SK-N-DZ (cell line): ENCODE results near the gene NCAM2.
"Not testable (repeated sequence)": the region's sequence is repeated elsewhere in the genome, so short reads cannot be mapped to it uniquely, and the experiment has no call there.

Experiments
- DNase-seq: peaks from one replicate; pipeline ENCODE4 v3.0.0-alpha.2; 2015; ENCODE audit warnings: low spot score

The NCAM2 gene

DNA sequence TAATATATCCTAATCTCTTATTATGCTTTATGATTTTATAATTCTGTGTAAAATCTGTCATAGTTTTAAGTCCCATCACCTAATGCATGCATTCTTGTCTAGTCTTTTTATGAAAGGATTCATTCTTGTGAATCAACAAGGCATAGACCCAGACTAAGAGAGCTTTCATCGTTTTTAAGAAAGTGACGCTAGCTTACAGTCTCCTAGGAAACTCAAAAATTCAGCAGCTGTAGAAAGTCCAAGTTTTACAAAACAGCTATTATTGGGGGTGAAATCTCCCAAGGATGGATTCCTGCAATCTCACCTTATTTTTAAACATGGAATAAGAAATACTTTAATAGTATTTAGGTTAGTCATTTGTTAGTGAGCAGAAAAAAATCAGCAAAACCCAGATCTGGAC lies 104.7 kb downstream of the NCAM2 start:
- no peak for DNase-seq

DNA sequence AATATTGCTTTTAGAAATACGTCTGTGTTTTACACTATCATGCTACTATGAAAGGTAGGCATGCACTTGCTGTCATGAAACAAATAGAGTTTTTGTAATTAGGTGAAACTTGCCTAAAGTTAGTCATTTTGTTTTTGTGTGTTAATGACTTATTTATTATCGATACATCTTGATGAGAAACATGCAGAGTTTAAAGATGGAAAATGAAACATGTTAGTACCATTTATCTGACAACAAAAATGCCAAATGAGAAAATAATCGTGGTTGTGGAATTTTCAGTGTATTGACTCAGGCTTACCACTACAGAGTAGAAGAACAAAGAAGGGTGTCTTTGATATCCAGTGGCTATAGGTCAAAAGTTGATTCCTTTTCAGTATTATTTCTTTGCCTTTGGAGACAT lies 105.5 kb downstream of the NCAM2 start:
- DNase-seq = no peak

DNA sequence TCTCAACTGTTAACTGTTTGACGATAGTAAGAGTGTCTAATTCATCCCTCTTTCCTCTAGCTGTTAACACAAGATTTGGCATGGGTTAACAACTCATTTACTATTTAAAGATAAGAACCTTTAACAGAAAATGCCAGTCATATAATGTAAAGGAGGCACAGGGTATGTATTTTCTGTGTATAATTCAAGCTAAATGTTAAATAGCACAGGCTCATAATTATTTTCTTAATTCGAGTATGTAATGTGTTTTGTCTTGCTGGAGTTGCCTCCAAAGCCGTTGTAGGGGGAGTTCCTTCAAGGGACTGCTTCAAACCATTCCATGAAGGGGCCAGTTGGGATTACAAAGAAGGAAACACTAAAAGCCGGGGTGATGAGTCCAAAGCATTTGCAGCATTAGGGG lies 111.5 kb downstream of the NCAM2 start:
- DNase-seq = no peak

DNA sequence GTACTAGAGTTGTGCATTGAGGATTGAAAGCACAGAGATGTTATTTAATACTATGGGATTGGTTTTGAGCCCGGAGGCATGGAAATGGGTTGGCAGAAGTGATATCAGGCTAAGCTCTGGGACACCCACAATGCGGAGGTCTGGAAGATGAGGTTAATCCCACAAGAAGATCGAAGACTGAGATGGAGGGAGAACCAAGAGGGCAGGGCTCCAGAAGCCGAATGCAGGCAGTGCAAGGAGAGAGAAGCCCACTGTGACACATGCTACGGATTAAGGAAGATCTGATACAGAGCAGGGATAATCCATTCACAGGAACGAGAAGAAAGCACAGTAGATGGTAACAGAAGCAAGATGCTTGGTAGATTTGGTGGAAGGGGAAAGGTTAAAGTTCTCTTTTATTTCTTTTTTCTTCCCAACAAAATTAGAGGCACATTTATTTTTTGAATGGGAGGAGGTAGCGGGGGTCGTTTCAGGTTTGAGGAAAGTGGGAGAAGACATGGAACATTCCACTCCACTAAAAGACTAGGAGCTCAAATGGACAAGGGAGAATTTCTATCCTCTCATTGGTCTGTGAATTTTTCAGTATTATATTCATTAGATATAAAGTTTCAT lies 113.2 kb downstream of the NCAM2 start:
- DNase-seq = peak; percentile 34

- no peak for DNase-seq
These were observed 116.3 kb downstream of the NCAM2 start for GRCh38 chr21:21114461-21114860.

DNA sequence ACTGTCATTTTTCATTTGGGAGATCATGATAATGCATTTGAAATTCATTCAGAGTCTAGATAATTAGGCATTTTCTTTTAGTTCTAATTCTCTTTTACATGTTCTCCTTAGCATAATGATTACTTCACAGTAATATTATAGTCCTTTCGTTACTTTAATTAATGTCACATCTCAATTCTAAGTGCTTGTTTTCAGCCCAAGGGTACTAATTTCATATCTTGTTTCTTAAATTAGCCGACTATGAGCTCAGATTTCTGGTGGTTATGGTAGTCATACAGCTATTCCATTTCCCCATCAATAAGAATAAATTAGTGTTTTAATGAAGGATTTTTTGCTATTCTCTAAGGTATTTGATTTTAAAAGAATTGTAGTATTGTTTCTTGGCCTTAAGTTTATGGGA lies 120.9 kb downstream of the NCAM2 start:
- DNase-seq = no peak

DNA sequence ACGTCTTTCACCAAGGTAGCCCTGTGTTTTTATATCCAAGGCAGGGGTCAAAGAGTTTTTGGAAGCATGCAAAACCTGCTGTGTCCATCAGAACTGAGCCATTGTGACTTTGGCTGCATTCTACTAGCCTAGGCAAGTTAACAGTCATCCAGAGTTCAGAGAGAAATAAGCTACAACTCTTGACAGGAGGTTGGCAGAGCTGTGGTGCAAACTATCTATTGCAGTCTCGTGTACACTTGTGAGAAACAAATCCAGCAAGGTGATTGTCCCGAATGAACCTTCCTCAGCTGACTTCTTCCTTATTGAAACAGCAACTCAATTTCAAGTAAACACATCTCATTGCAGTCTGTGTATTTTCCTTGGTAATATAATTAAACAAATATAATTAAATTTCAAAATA lies 124.5 kb downstream of the NCAM2 start:
- no peak for DNase-seq

- DNase-seq = no peak
These were observed 134.2 kb downstream of the NCAM2 start for GRCh38 chr21:21132390-21132789.

- no peak for DNase-seq
These were observed 139.8 kb downstream of the NCAM2 start for GRCh38 chr21:21137986-21138385.

DNA sequence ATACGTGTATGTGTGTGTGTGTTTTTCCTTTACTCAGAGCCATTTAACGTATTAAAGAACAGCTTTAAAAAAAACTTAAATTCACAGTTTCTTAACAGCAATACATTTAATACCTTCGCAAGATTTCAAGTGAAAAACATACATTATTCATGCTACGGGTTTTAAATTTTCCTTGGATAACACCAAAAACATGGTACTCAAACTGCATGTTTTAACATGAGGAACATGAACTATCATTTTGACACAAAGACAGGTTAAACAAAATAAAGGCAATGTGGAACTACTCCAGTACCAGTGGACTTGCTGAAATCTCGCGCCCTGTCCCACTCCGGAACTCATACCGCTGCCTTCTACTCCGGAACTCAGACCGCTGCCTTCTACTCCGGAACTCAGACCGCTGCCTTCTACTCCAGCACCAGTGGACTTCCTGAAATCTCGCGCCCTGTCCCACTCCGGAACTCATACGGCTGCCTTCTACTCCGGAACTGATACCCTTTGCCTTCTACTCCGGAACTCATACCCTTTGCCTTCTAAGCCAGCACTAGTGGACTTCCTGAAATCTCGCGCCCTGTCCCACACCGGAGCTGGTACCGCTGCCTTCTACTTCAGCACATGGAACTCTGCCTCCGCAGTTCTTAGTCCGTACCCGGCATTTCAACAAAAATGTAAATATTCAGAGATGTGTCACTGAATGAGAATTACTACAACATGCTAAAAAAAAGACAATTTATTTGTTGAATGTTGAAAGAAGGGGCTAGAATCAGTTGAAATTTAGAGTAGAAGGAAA lies 148.6 kb downstream of the NCAM2 start:
- DNase-seq = no peak

DNA sequence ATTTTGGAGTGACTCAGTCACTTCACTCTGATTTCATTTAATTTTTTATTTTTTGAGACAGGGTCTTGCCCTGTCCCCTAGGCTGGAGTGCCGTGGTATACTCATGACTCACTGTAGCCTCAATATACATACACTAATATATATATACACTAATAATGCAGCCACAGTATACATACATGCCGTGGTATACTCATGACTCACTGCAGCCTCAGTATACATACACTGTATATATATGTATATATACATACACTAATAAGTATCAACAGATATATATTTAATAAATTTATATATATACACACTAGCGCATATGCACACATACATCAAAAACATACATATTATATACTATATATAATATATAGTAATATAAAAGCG lies 149.2 kb downstream of the NCAM2 start:
- no peak for DNase-seq

- DNase-seq = no peak
These were observed 149.8 kb downstream of the NCAM2 start for GRCh38 chr21:21148009-21148408.

GRCh38 chr21:21148514-21148913 lies 150.3 kb downstream of the NCAM2 start:
- no peak for DNase-seq

GRCh38 chr21:21149445-21149844 lies 151.2 kb downstream of the NCAM2 start:
- not testable (repeated sequence) for DNase-seq

GRCh38 chr21:21151231-21151630 lies 153.0 kb downstream of the NCAM2 start:
- no peak for DNase-seq

GRCh38 chr21:21156397-21156796 lies 158.2 kb downstream of the NCAM2 start:
- no peak for DNase-seq

DNA sequence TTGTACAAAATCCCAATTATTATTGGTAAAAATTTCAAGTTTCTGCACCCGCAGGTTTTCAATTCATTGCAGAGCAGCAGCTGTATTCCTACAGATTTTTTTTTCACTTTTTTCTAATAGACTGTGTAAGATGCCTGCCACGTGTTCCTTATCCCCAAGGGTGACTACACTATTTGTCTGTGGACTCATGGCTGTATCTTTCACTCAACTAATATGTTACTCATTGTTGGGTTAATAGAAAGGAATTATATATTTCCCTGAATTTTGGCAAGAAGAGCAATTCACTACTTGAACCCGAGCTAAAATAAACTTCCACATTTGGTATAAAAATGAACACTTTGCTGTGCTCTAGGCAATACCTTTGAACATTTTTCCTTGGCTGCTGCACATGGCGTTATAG lies 158.7 kb downstream of the NCAM2 start:
- DNase-seq = no peak

GRCh38 chr21:21158376-21158918 lies 160.2 kb downstream of the NCAM2 start:
- DNase-seq = no peak

- no peak for DNase-seq
These were observed 161.2 kb downstream of the NCAM2 start for GRCh38 chr21:21159253-21159899.

DNA sequence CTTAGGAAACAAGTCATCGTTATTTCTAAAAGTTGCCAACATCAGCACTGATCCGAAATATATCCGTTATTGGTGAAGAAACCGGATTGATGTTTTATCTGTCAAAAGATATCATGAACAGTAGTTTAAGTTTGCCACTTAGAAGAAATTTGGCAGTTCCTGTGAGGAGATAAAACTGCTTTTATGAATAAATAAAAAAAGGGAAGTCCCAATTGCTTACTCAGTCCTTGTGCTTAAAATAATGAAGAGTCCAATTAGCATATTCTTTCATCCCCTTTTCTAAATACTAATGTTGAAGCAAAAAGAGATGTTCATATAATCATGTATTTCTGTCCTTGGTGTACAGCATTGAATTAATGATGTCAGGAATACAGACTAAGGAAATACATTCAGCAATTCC lies 164.6 kb downstream of the NCAM2 start:
- DNase-seq = no peak

DNA sequence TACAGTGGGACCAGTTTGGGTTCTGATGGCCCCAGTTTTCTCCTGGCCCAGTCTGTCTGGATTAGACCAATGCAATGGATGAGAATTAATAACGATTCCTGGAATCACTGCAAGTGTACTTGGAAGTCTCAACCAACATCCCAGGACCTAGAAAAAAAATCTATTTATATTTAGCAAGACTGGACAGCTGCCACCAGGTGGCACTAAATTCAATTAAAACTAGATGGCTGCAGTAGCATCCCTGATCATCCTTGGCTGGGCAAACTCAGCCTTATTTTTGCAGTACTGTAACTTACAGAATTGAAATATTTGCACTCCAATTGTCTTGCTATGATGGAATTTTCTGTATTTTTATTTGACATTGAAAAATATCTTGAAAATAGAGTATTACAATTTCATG lies 165.7 kb downstream of the NCAM2 start:
- peak; percentile 72 for DNase-seq

GRCh38 chr21:21165063-21165645 lies 166.9 kb downstream of the NCAM2 start:
- DNase-seq = peak; percentile 87
